Fibroblast of the aortic adventitia (primary cell): ENCODE data around the gene IPO5. TPM values are rescaled to one million over a fixed set of nuclear protein-coding genes. Genes with fewer than 3 reads are reported as not detected.
A peak's percentile ranks its signal among the peaks of the same experiment; 100 is the strongest.

ENCODE experiments used
- DNase-seq: peaks from one replicate; pipeline ENCODE4 v3.0.0-alpha.2; 2010; ENCODE audit warnings: low read depth
- H3K4me3 ChIP-seq: 2 replicates; pipeline ENCODE4 v1.5.1; 2011; ENCODE audit warnings: low read depth, mild to moderate bottlenecking, control low read depth, low read length, moderate library complexity
- total RNA-seq: library from RNA; depleted of rRNA; stranded (reverse); fragments of >200 nt; gene quantifications from 2 replicates; pipeline ENCODE4 v1.2.3, GENCODE V29; 2012; ENCODE audit warnings: low replicate concordance
- TF ChIP-seq, protein P1 (sequence below): IDR thresholded peaks from 2 replicates; pipeline ENCODE4 v1.5.1; 2011; ENCODE audit warnings: mild to moderate bottlenecking, low read length, control low read depth, inconsistent platforms; ENCODE audit not compliant: insufficient read depth

The IPO5 gene
- 212 and 286 TPM in 2 replicates for total RNA-seq

- no peak for DNase-seq
- no peak within 1 kb of the TSS for H3K4me3 ChIP-seq
- TF ChIP-seq, protein P1, sequence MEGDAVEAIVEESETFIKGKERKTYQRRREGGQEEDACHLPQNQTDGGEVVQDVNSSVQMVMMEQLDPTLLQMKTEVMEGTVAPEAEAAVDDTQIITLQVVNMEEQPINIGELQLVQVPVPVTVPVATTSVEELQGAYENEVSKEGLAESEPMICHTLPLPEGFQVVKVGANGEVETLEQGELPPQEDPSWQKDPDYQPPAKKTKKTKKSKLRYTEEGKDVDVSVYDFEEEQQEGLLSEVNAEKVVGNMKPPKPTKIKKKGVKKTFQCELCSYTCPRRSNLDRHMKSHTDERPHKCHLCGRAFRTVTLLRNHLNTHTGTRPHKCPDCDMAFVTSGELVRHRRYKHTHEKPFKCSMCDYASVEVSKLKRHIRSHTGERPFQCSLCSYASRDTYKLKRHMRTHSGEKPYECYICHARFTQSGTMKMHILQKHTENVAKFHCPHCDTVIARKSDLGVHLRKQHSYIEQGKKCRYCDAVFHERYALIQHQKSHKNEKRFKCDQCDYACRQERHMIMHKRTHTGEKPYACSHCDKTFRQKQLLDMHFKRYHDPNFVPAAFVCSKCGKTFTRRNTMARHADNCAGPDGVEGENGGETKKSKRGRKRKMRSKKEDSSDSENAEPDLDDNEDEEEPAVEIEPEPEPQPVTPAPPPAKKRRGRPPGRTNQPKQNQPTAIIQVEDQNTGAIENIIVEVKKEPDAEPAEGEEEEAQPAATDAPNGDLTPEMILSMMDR, result no peak
Observed at GRCh38 chr13:97953376-97953970, at the start of gene IPO5. TSS of gene IPO5 (plus strand) at chr13:97953675. CDS start at chr13:97976697, 23,022 bp downstream.

- DNase-seq, result peak; percentile 15
- TF ChIP-seq, protein P1, result no peak
- H3K4me3 ChIP-seq, result no peak overlapping the region
Observed at GRCh38 chr13:97904059-97904458, 49.4 kb upstream of the IPO5 start.

DNA sequence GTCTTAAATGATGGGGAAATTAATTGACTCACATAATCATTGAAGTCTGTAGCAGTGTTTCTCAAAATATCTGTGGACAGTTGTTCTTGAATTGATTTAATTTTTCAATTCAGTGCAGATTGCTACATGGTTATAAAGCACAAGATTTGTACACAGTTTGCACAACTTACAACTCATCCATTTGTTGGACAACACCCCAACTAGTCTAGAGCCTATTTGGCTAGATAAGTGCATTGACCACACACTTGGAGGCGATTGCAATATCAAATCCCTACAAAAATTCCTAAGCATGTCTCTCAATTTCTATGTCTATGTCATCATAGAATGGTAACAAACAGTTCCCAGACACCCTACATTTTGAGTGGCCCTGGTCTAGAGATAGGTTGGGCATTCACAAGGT lies 48.0 kb upstream of the IPO5 start:
- H3K4me3 ChIP-seq, result no peak overlapping the region
- TF ChIP-seq, protein P1, result no peak
- DNase-seq, result peak; percentile 47

GRCh38 chr13:97911311-97912138 lies 42.0 kb upstream of the IPO5 start:
- peak; percentile 15 for DNase-seq
- H3K4me3 ChIP-seq, result no peak overlapping the region
- TF ChIP-seq, protein P1, result peak; percentile 36

GRCh38 chr13:97912139-97912535 lies 41.3 kb upstream of the IPO5 start:
- no peak overlapping the region for H3K4me3 ChIP-seq
- DNase-seq, result no peak
- TF ChIP-seq, protein P1, result no peak

DNA sequence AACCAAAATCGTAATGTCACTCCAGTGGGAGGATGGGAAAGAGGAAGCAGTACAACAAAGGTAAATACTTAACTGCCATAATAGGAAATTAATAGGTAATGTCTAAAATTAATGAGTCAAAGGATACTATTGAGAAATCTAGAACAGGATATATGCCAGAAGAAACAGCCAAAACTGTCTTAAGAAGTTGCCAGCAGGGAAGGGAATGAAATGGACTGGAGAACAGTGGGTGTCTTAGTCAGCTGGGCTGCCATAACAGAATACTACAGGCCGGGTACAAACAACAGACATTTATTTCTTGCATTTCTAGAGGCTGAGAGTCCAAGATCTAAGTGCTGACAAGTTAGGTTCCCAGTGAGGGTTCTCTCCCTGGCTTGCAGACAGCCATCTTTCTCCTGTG lies 40.3 kb upstream of the IPO5 start:
- peak; percentile 55 for DNase-seq
- TF ChIP-seq, protein P1, result no peak
- H3K4me3 ChIP-seq, result no peak overlapping the region
